Chondrocyte (in vitro differentiated cells): ENCODE measurements around the gene CACNA1C. TPM values are rescaled to one million over a fixed set of nuclear protein-coding genes. Genes with fewer than 3 reads are reported as not detected.

Source experiments
- DNase-seq: peaks from one replicate; pipeline ENCODE4 v3.0.0; 2021; ENCODE audit warnings: mixed read lengths, low spot score
- H3K27ac Mint-ChIP-seq: one replicate; pipeline ENCODE4 v1.8.0; 2021; ENCODE audit warnings: mild to moderate bottlenecking, moderate library complexity, mixed read lengths; ENCODE audit not compliant: unreplicated experiment
- H3K27me3 Mint-ChIP-seq: 2 replicates; pipeline ENCODE4 v1.8.0; 2021; ENCODE audit warnings: low read depth, mixed read lengths
- H3K36me3 Mint-ChIP-seq: 2 replicates; pipeline ENCODE4 v1.8.0; 2021; ENCODE audit warnings: low read depth, mixed read lengths
- H3K4me1 Mint-ChIP-seq: 2 replicates; pipeline ENCODE4 v1.8.0; 2021; ENCODE audit warnings: low read depth, mild to moderate bottlenecking, mixed read lengths
- H3K4me3 Mint-ChIP-seq: one replicate; pipeline ENCODE4 v1.8.0; 2021; ENCODE audit warnings: mild to moderate bottlenecking, moderate library complexity, mixed read lengths; ENCODE audit not compliant: unreplicated experiment
- H3K9me3 Mint-ChIP-seq: 2 replicates; pipeline ENCODE4 v1.8.0; 2021; ENCODE audit warnings: low read depth, mixed read lengths
- total RNA-seq: library from RNA; stranded (reverse); gene quantifications from 3 replicates; pipeline ENCODE4 v1.2.1, GENCODE V29; 2021
- TF ChIP-seq, protein P1 (sequence below): fragments of 200-600 bp; sonication (generic); IDR thresholded peaks from 2 replicates; pipeline ENCODE4 v1.5.0; 2021; ENCODE audit warnings: antibody characterized with exemption, mild to moderate bottlenecking, moderate library complexity

The CACNA1C gene
- total RNA-seq, 1 donor from 2014 or later = 27.0 TPM

DNA sequence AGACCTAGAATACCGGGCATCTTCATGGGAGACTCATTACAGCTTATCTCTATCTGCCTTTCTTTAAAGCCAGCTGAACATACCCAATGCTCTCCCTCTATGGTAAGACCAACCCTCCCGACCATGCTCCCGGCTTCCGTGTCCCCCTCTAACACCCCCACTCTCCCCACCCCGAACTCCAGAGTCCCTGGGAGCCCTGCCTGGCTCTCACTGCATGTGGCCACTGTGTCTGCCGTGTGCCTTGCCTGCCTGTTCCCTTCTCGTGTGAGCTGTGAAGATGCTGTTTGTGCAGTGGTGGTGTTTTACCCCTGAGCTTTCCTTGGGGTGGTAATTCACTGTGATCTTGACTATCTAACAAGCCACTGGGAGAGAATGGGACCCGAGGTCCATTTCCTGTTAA is 595.6 kb downstream of the CACNA1C start:
- Mint-ChIP-seq H3K27ac (no peak overlapping the region), H3K4me1 (no peaks in the 10 kb centered on the region), H3K36me3 (peaks cover 6% of the 10 kb centered on the region), H3K9me3 (no peaks in the 10 kb centered on the region), H3K4me3 (no peak overlapping the region), H3K27me3 (no peaks in the 10 kb centered on the region)
- TF ChIP-seq, protein P1, sequence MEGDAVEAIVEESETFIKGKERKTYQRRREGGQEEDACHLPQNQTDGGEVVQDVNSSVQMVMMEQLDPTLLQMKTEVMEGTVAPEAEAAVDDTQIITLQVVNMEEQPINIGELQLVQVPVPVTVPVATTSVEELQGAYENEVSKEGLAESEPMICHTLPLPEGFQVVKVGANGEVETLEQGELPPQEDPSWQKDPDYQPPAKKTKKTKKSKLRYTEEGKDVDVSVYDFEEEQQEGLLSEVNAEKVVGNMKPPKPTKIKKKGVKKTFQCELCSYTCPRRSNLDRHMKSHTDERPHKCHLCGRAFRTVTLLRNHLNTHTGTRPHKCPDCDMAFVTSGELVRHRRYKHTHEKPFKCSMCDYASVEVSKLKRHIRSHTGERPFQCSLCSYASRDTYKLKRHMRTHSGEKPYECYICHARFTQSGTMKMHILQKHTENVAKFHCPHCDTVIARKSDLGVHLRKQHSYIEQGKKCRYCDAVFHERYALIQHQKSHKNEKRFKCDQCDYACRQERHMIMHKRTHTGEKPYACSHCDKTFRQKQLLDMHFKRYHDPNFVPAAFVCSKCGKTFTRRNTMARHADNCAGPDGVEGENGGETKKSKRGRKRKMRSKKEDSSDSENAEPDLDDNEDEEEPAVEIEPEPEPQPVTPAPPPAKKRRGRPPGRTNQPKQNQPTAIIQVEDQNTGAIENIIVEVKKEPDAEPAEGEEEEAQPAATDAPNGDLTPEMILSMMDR = no peak
- DNase-seq = no peak

DNA sequence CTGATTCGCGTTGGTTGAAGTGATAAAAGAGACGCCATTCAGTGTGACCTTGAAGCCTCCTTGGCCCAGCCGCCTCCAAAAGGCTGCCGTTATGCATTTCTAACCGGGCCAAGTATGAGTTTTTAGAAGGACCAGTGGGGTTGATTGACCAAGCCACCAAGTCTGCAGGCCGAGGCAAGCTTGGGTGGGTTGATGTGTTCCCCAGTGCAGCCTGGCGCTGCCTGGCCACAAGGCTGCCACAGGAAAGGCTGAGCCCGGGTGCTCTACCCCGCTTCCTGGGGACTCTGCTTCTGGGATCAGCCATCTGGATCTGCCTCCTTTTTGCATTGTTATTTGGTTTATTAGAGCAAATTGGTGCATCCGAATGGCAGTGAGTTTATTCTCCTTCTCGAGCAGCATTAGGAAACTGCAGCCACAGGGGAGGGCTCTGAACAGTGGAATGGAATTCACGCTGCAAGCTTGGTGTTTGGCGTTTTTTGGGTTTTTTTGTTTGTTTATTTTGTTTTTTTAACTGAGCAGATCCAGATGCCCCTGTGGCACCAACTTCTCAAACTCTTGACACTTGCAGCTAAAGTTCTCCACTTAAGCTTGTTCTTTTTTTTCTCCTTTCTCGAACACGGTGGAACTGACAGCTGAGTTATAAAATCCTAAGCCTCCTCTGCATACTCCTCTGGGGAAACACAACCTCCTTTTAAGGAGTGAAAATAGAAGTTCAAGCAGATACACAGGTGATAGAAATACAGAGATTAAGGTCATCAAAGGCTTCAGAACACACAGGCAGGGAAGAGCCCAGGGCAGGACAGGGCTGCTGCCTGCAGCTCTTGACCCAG is 596.6 kb downstream of the CACNA1C start:
- DNase-seq = no peak

DNA sequence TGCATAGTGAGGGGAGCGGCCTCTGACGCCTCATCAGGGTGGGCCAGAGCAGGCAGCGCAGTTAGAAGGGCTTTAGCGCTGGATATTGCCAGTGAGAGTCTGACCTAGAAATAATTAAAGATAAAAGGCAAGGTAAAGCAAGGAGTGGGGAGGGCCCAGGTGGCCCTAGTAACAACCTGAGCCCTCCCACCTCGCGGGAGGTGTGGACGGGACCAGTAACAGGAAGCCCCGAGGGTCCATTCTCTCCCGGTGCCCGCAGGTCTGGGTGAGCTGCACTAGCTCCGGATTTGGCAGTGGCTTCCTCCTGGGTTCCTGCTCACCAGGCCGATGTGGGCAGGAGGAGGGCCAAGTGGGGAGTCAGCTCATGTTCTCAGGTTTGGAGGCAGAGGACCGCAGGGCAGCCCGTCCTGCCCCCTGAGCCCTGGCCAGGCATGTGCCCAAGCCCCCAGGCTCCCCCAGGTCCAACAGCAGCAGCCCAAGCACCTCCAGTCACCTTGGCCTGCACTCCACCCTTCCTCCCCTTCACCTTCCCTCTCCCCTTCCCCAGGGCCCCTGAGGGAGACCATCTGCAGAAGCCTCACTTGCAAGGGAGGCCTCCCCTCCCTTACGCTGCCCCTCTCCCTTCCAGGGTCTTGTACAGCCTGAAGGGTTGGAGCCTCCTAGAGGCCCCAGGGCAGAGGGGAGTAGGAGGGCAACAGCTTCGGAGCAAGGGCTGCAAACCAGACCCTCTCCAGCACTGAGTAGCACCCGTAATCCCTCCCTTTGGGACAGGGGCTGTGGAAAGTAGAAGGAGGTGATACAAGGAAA is 597.7 kb downstream of the CACNA1C start:
- Mint-ChIP-seq H3K36me3 (peaks cover 11% of the 10 kb centered on the region), H3K27ac (no peak overlapping the region), H3K27me3 (no peaks in the 10 kb centered on the region), H3K4me3 (no peak overlapping the region), H3K4me1 (no peaks in the 10 kb centered on the region), H3K9me3 (no peaks in the 10 kb centered on the region)
- TF ChIP-seq, protein P1 = no peak
- no peak for DNase-seq

More for the DNA sequence above, 596.6 kb downstream of the CACNA1C start:
- Mint-ChIP-seq H3K4me3 (no peak overlapping the region), H3K27me3 (no peaks in the 10 kb centered on the region), H3K4me1 (no peaks in the 10 kb centered on the region), H3K27ac (no peak overlapping the region), H3K9me3 (no peaks in the 10 kb centered on the region), H3K36me3 (peaks cover 6% of the 10 kb centered on the region)
- TF ChIP-seq, protein P1 = no peak

DNA sequence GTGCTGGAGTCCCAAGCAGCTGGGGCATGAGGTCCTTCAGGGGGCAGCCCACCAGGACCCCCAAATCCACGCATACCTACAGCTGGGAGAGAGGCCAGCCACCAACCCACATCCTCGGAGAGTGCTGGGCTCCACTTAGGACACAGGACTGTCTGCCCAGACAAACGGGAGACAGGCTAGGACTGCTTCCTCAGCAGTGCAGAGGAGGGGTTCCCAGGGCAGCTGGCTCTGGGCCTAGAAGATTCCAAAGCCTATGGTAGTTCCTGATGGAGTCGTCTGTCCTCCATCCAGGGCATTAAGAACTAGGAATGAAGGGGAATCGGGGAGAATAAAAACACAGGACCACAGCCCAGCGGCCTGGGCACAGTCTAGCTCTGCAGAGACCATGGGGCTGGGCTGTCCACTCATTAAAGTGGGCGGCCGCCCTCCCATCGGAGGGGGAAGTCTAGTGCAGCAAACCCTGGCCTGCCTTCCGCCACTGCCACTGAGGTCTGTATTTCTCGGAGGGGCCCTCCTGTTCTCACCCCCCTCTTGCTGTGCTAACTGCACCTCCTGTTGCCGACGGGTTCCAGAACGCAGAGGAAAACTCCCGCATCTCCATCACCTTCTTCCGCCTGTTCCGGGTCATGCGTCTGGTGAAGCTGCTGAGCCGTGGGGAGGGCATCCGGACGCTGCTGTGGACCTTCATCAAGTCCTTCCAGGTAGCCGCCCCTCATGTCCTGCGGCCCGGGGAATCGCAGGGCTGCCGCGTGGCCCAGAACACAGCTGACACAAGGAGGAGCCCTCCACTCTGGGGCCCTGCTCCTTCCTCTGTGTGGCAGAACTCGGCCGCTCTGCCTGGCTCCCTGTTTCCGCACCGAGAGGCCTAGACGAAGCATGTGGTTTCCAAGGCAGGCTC is 598.5 kb downstream of the CACNA1C start:
- Mint-ChIP-seq H3K4me1 (no peaks in the 10 kb centered on the region), H3K9me3 (no peaks in the 10 kb centered on the region), H3K27ac (no peak overlapping the region), H3K36me3 (peaks cover 19% of the 10 kb centered on the region), H3K4me3 (no peak overlapping the region), H3K27me3 (no peaks in the 10 kb centered on the region)
- no peak for DNase-seq
- TF ChIP-seq, protein P1 = no peak
